Endodermal cell (in vitro differentiated cells): ENCODE data around the gene XYLT1. TPM values are rescaled to one million over a fixed set of nuclear protein-coding genes. Genes with fewer than 3 reads are reported as not detected.

Experiments
- DNase-seq: peaks from one replicate; pipeline ENCODE4 v3.0.0-alpha.2; 2017
- H3K27ac ChIP-seq: 2 replicates; pipeline ENCODE4 v1.5.1; 2013; ENCODE audit warnings: mild to moderate bottlenecking, low read depth, low read length, moderate library complexity
- H3K27me3 ChIP-seq: 2 replicates; pipeline ENCODE4 v1.6.1; 2013; ENCODE audit warnings: mild to moderate bottlenecking, low read length, moderate library complexity; ENCODE audit not compliant: insufficient read depth, control insufficient read depth, poor library complexity, severe bottlenecking
- H3K36me3 ChIP-seq: 2 replicates; pipeline ENCODE4 v1.7.0; 2013; ENCODE audit warnings: mild to moderate bottlenecking, low read length, moderate library complexity; ENCODE audit not compliant: control insufficient read depth, insufficient read depth
- H3K4me1 ChIP-seq: one replicate; pipeline ENCODE4 v1.7.0; 2013; ENCODE audit warnings: low read length; ENCODE audit not compliant: control insufficient read depth, insufficient read depth
- H3K4me3 ChIP-seq: 2 replicates; pipeline ENCODE4 v1.5.1; 2013; ENCODE audit warnings: mild to moderate bottlenecking, low read length, moderate library complexity
- H3K9ac ChIP-seq: 2 replicates; pipeline ENCODE4 v1.6.1; 2013; ENCODE audit warnings: mild to moderate bottlenecking, low read length, moderate library complexity; ENCODE audit not compliant: poor library complexity, severe bottlenecking; ENCODE audit errors: extremely low read depth
- H3K9me3 ChIP-seq: 2 replicates; pipeline ENCODE4 v1.6.1; 2013; ENCODE audit warnings: mild to moderate bottlenecking, low read length, moderate library complexity; ENCODE audit not compliant: control insufficient read depth
- H3K27ac Mint-ChIP-seq: 2 replicates; pipeline ENCODE4 v1.8.0; 2020; ENCODE audit warnings: mixed read lengths
- H3K27me3 Mint-ChIP-seq: 2 replicates; pipeline ENCODE4 v1.8.0; 2021; ENCODE audit warnings: mild to moderate bottlenecking, mixed read lengths; ENCODE audit not compliant: insufficient read depth
- H3K36me3 Mint-ChIP-seq: 2 replicates; pipeline ENCODE4 v1.8.0; 2020; ENCODE audit warnings: low read depth, mixed read lengths
- H3K4me1 Mint-ChIP-seq: 2 replicates; pipeline ENCODE4 v1.8.0; 2020; ENCODE audit warnings: mixed read lengths
- H3K4me3 Mint-ChIP-seq: 2 replicates; pipeline ENCODE4 v1.8.0; 2020; ENCODE audit warnings: mild to moderate bottlenecking, moderate library complexity, mixed read lengths
- H3K9me3 Mint-ChIP-seq: 2 replicates; pipeline ENCODE4 v1.8.0; 2020; ENCODE audit warnings: mild to moderate bottlenecking, mixed read lengths
- CTCF ChIP-seq: fragments of 200-600 bp; sonication (generic); conservative IDR thresholded peaks from 2 replicates; pipeline ENCODE4 v1.5.0; 2021; ENCODE audit warnings: antibody characterized with exemption, mild to moderate bottlenecking
- WGBS, 2 experiments: methylation state at CpG; one replicate each; pipeline versions ENCODE4 v1.1.5 to v1.1.7; 2013; ENCODE audit warnings: missing lambda C conversion rate in 2 of 2, mixed read lengths in 1 of 2; ENCODE audit not compliant: insufficient coverage in 1 of 2, insufficient read length in 1 of 2; 5-methylcytosine and 5-hydroxymethylcytosine counted together
- total RNA-seq, 2 donors: library from RNA; stranded (reverse); fragmentation: NEBNext Ultra II Directional in 1 of 2; extraction: Animal tissue kit (Norgen Biotek cat#: 25700) in 1 of 2; gene quantifications; 2 replicates in 1 of 2; 3 replicates in 1 of 2; pipeline ENCODE4 v1.2.1, GENCODE V29; 2021

Gene XYLT1
- total RNA-seq, 2 donors from 2014 or later = 26.8 to 28.5 TPM

GRCh38 chr16:17377360-17378324, 93.1 kb downstream of the XYLT1 start:
- no peak overlapping the region for H3K4me3 Mint-ChIP-seq
- no peaks in the 10 kb centered on the region for H3K36me3 Mint-ChIP-seq
- H3K9me3 ChIP-seq = no peaks in the 10 kb centered on the region
- no peak for TF ChIP-seq CTCF
- peaks cover 29% of the 10 kb centered on the region for H3K4me1 Mint-ChIP-seq
- H3K27ac Mint-ChIP-seq = no peak overlapping the region
- no peaks in the 10 kb centered on the region for H3K27me3 Mint-ChIP-seq
- no peak overlapping the region for H3K27ac ChIP-seq
- H3K9me3 Mint-ChIP-seq = no peaks in the 10 kb centered on the region
- H3K9ac ChIP-seq = no peak overlapping the region
- 81 to 83% methylated on average over 4 to 10 of the region's 11 CpGs for WGBS, 2 experiments
- DNase-seq = no peak
- H3K36me3 ChIP-seq = no peaks in the 10 kb centered on the region
- no peaks in the 10 kb centered on the region for H3K27me3 ChIP-seq
- H3K4me1 ChIP-seq = peaks cover 1% of the 10 kb centered on the region
- no peak overlapping the region for H3K4me3 ChIP-seq

GRCh38 chr16:17375461-17376304, 95.1 kb downstream of the XYLT1 start:
- H3K27ac Mint-ChIP-seq = no peak overlapping the region
- H3K36me3 ChIP-seq = no peaks in the 10 kb centered on the region
- no peaks in the 10 kb centered on the region for H3K9me3 Mint-ChIP-seq
- no peak overlapping the region for H3K27ac ChIP-seq
- no peak overlapping the region for H3K4me3 ChIP-seq
- H3K36me3 Mint-ChIP-seq = no peaks in the 10 kb centered on the region
- 79 to 88% methylated on average over 7 to 17 of the region's 17 CpGs for WGBS, 2 experiments
- no peaks in the 10 kb centered on the region for H3K27me3 Mint-ChIP-seq
- no peak overlapping the region for H3K9ac ChIP-seq
- DNase-seq = no peak
- H3K4me1 Mint-ChIP-seq = peaks cover 27% of the 10 kb centered on the region
- no peak for TF ChIP-seq CTCF
- H3K4me3 Mint-ChIP-seq = no peak overlapping the region
- H3K27me3 ChIP-seq = no peaks in the 10 kb centered on the region
- no peaks in the 10 kb centered on the region for H3K9me3 ChIP-seq
- no peaks in the 10 kb centered on the region for H3K4me1 ChIP-seq

GRCh38 chr16:17374668-17375255, 96.0 kb downstream of the XYLT1 start:
- no peaks in the 10 kb centered on the region for H3K27me3 ChIP-seq
- no peaks in the 10 kb centered on the region for H3K36me3 ChIP-seq
- no peak overlapping the region for H3K4me3 ChIP-seq
- no peak overlapping the region for H3K27ac Mint-ChIP-seq
- no peak for DNase-seq
- no peaks in the 10 kb centered on the region for H3K36me3 Mint-ChIP-seq
- H3K27ac ChIP-seq = no peak overlapping the region
- peaks cover 33% of the 10 kb centered on the region for H3K4me1 Mint-ChIP-seq
- WGBS, 2 experiments = 88 to 100% methylated on average over 1 to 2 of the region's 3 CpGs
- no peaks in the 10 kb centered on the region for H3K9me3 ChIP-seq
- no peaks in the 10 kb centered on the region for H3K27me3 Mint-ChIP-seq
- H3K9ac ChIP-seq = no peak overlapping the region
- no peaks in the 10 kb centered on the region for H3K4me1 ChIP-seq
- no peak overlapping the region for H3K4me3 Mint-ChIP-seq
- no peaks in the 10 kb centered on the region for H3K9me3 Mint-ChIP-seq
- no peak for TF ChIP-seq CTCF
